Astrocyte of the cerebellum (primary cell): ENCODE results near the gene FUT2.
"Not testable (repeated sequence)": the region's sequence is repeated elsewhere in the genome, so short reads cannot be mapped to it uniquely, and the experiment has no call there.

Experiments used
- DNase-seq: peaks from one replicate; pipeline ENCODE4 v3.0.0-alpha.2; 2011; ENCODE audit warnings: low read depth
- H3K4me3 ChIP-seq: 2 replicates; pipeline ENCODE4 v1.5.1; 2011; ENCODE audit warnings: mild to moderate bottlenecking, low read depth, low read length, moderate library complexity
- in situ Hi-C: cut with HindIII; loops from 2 replicates; pipeline ENCODE4 v1.10.0; 2017; ENCODE audit warnings: low sequenced_read_pairs
- TF ChIP-seq, protein P1 (sequence below): IDR thresholded peaks from 2 replicates; pipeline ENCODE4 v1.5.1; 2012; ENCODE audit warnings: low read length, low read depth, moderate library complexity, mild to moderate bottlenecking; ENCODE audit errors: missing control alignments

Gene FUT2

DNA sequence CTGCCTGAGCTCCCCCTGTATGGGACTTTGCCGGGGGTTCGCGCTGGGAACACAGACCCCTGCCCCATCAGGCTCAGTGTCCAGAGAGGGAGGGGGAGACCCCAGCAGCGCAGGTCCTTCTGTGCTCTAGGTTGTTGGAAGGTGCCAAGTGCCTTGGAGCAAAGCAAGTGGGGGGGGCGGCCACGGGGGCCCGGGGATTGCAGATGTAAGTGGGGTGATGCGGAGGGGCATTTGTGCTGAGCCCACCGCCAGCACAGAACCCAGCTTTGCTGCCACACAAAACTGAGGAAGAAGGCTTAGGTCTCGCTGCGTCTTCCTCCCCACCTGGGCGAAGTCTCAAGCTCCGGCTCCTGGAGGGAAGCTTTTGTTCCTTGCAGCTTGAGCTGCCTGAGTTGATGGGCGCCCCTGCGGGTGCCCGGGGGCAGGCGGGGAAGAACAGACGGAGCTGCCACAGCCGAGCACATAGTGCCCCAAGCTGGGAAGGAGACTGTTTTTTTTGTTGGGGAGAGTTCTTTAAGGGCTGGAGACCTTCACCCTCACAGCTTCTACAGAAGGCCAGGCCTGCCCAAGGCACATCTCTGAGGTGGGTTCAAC lies 21.5 kb upstream of the FUT2 start:
- in situ Hi-C loops = loop anchor here (10.0 kb wide), 1 partner anchor 120 kb away; no protein-coding TSS in a partner anchor
- H3K4me3 ChIP-seq = no peak overlapping the region
- TF ChIP-seq, protein P1, sequence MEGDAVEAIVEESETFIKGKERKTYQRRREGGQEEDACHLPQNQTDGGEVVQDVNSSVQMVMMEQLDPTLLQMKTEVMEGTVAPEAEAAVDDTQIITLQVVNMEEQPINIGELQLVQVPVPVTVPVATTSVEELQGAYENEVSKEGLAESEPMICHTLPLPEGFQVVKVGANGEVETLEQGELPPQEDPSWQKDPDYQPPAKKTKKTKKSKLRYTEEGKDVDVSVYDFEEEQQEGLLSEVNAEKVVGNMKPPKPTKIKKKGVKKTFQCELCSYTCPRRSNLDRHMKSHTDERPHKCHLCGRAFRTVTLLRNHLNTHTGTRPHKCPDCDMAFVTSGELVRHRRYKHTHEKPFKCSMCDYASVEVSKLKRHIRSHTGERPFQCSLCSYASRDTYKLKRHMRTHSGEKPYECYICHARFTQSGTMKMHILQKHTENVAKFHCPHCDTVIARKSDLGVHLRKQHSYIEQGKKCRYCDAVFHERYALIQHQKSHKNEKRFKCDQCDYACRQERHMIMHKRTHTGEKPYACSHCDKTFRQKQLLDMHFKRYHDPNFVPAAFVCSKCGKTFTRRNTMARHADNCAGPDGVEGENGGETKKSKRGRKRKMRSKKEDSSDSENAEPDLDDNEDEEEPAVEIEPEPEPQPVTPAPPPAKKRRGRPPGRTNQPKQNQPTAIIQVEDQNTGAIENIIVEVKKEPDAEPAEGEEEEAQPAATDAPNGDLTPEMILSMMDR = no peak
- no peak for DNase-seq

GRCh38 chr19:48674921-48675824 lies 20.6 kb upstream of the FUT2 start:
- H3K4me3 ChIP-seq = no peak overlapping the region
- peak; percentile 65 for DNase-seq
- TF ChIP-seq, protein P1 = peak; percentile 88
- in situ Hi-C loops = loop anchor here (10.0 kb wide), 1 partner anchor 120 kb away; no protein-coding TSS in a partner anchor

GRCh38 chr19:48676487-48676886 lies 19.3 kb upstream of the FUT2 start:
- no peak for DNase-seq
- H3K4me3 ChIP-seq = no peak overlapping the region
- in situ Hi-C loops = loop anchor here (10.0 kb wide), 1 partner anchor 118 kb away; no protein-coding TSS in a partner anchor
- TF ChIP-seq, protein P1 = no peak

DNA sequence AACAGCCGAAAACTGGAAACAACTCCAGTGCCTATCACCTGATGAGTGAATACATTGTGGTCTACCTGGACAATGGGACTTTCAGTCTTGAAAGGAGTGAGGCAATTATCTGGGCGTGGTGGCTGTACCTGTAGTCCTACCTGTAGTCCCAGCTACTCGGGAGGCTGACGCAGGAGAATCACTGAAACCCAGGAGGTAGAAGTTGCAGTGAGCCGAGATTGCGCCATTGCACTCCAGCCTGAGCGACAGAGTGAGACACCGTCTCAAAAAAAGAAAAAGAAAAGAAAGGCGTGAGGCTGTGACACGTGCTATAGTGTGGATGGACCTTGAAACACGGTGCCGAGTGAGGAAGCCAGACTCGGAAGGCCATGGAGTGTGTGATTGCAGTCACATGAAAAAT lies 18.9 kb upstream of the FUT2 start:
- H3K4me3 ChIP-seq = no peak overlapping the region
- TF ChIP-seq, protein P1 = no peak
- in situ Hi-C loops = loop anchor here (10.0 kb wide), 1 partner anchor 118 kb away; no protein-coding TSS in a partner anchor
- DNase-seq = no peak

DNA sequence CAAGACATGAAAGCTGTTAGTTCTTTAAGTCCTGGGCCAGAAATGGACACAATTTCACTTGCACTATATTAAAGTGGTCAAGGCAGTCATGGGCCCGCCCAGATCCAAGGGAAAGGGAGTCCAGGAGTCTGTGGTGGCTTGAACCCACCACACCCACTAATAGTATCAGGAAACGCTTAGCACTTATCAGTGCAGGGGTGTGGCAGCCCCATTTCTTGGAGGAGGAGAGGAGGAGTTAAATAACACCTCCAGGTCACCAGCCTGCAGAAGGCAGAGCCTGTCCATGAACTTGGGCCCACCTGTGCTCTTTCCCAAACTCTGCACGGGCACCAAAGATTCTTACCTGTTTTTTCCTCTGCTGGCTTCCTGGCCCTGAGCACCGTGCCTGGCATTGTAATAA lies 17.6 kb upstream of the FUT2 start:
- no peak for DNase-seq
- TF ChIP-seq, protein P1 = no peak
- in situ Hi-C loops = loop anchor here (10.0 kb wide), 1 partner anchor 117 kb away; no protein-coding TSS in a partner anchor
- H3K4me3 ChIP-seq = no peak overlapping the region

DNA sequence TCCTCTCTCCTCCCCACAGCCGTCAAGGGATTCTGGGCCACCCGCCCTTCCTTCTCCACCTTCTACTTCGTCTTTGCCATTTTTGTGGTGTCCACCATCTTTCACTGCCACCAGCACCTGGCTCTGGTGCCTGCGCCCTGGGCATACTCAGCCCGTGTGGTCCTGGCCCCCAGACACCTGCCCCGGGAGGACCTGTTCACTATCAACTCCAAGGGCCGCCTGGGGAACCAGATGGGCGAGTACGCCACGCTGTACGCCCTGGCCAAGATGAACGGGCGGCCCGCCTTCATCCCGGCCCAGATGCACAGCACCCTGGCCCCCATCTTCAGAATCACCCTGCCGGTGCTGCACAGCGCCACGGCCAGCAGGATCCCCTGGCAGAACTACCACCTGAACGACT lies 15.8 kb upstream of the FUT2 start:
- DNase-seq, H3K4me3 ChIP-seq, in situ Hi-C loops: not testable (repeated sequence)
